Stimulated activated memory B cell treated with anti-CD40 and anti-IgM and Interleukin-4, amounts not matched to agents 10 μg/mL and 1 μg/mL and 100 μg/mL, for 72 hours (primary cell): Measurements from ENCODE around the gene ADM2.

Experiments
- ATAC-seq: fragments of 150-1000 bp; cut with Tn5 transposase; 2 replicates; pipeline ENCODE4 v1.10.0; 2021
- H3K27ac Mint-ChIP-seq: one replicate; pipeline ENCODE4 v1.8.0; 2022; ENCODE audit warnings: mild to moderate bottlenecking, mixed read lengths
- H3K27me3 Mint-ChIP-seq: one replicate; pipeline ENCODE4 v1.8.0; 2022; ENCODE audit warnings: mixed read lengths
- H3K36me3 Mint-ChIP-seq: one replicate; pipeline ENCODE4 v1.8.0; 2022; ENCODE audit warnings: mixed read lengths
- H3K4me1 Mint-ChIP-seq: one replicate; pipeline ENCODE4 v1.8.0; 2022; ENCODE audit warnings: mixed read lengths
- H3K4me3 Mint-ChIP-seq: one replicate; pipeline ENCODE4 v1.8.0; 2022; ENCODE audit warnings: mild to moderate bottlenecking, moderate library complexity, mixed read lengths
- H3K9me3 Mint-ChIP-seq: one replicate; pipeline ENCODE4 v1.8.0; 2022; ENCODE audit warnings: mixed read lengths

Gene ADM2

GRCh38 chr22:50502628-50503474 lies 21.5 kb downstream of the ADM2 start:
- Mint-ChIP-seq H3K4me3 (no peak overlapping the region), H3K4me1 (peaks cover 28% of the 10 kb centered on the region), H3K9me3 (no peaks in the 10 kb centered on the region), H3K27ac (no peak overlapping the region), H3K36me3 (peaks cover 8% of the 10 kb centered on the region), H3K27me3 (no peaks in the 10 kb centered on the region)
- ATAC-seq: no peak

GRCh38 chr22:50503475-50504145 lies 22.3 kb downstream of the ADM2 start:
- Mint-ChIP-seq H3K9me3 (no peaks in the 10 kb centered on the region), H3K36me3 (peaks cover 8% of the 10 kb centered on the region)

GRCh38 chr22:50504369-50505211 lies 23.2 kb downstream of the ADM2 start:
- Mint-ChIP-seq H3K4me3 (no peak overlapping the region), H3K27me3 (no peaks in the 10 kb centered on the region), H3K4me1 (peaks cover 28% of the 10 kb centered on the region), H3K36me3 (peaks cover 8% of the 10 kb centered on the region), H3K9me3 (no peaks in the 10 kb centered on the region), H3K27ac (no peak overlapping the region)
- no peak for ATAC-seq

More at GRCh38 chr22:50503475-50504145, 22.3 kb downstream of the ADM2 start:
- H3K4me1 Mint-ChIP-seq: peaks cover 22% of the 10 kb centered on the region
- no peak for ATAC-seq
- H3K27me3 Mint-ChIP-seq: no peaks in the 10 kb centered on the region
- H3K27ac Mint-ChIP-seq: no peak overlapping the region
- H3K4me3 Mint-ChIP-seq: no peak overlapping the region

- peaks cover 8% of the 10 kb centered on the region for H3K36me3 Mint-ChIP-seq
Observed at GRCh38 chr22:50505276-50505775, 24.0 kb downstream of the ADM2 start.

GRCh38 chr22:50505776-50506610 lies 24.6 kb downstream of the ADM2 start:
- Mint-ChIP-seq H3K27me3 (no peaks in the 10 kb centered on the region), H3K4me3 (peak overlapping the region; percentile 91), H3K9me3 (no peaks in the 10 kb centered on the region), H3K36me3 (peaks cover 8% of the 10 kb centered on the region), H3K27ac (no peak overlapping the region), H3K4me1 (peaks cover 30% of the 10 kb centered on the region)
- no peak for ATAC-seq

More at GRCh38 chr22:50505276-50505775, 24.0 kb downstream of the ADM2 start:
- no peaks in the 10 kb centered on the region for H3K9me3 Mint-ChIP-seq
- H3K27me3 Mint-ChIP-seq: no peaks in the 10 kb centered on the region
- H3K27ac Mint-ChIP-seq: no peak overlapping the region
- peaks cover 30% of the 10 kb centered on the region for H3K4me1 Mint-ChIP-seq
- no peak overlapping the region for H3K4me3 Mint-ChIP-seq
- no peak for ATAC-seq

- Mint-ChIP-seq H3K4me3 (peak overlapping the region; percentile 91), H3K9me3 (no peaks in the 10 kb centered on the region), H3K36me3 (peaks cover 8% of the 10 kb centered on the region), H3K27me3 (no peaks in the 10 kb centered on the region), H3K27ac (peak overlapping the region; percentile 94), H3K4me1 (peaks cover 30% of the 10 kb centered on the region)
- ATAC-seq: no peak
Observed at GRCh38 chr22:50506611-50507420, 25.5 kb downstream of the ADM2 start.

- Mint-ChIP-seq H3K27ac (peak within 1 kb of the TSS; percentile 94), H3K36me3 (peaks cover 13% of the 10 kb centered on the region), H3K9me3 (no peaks in the 10 kb centered on the region), H3K27me3 (no peaks in the 10 kb centered on the region), H3K4me3 (peak within 1 kb of the TSS; percentile 99), H3K4me1 (peaks cover 35% of the 10 kb centered on the region)
- peak; percentile 89 for ATAC-seq
Observed at GRCh38 chr22:50507421-50507990, 26.2 kb downstream of the ADM2 start, which contains the start of gene LMF2. LMF2 (minus strand) TSS chr22:50507702; CDS start chr22:50507675, 27 bp downstream.

GRCh38 chr22:50507991-50508884 lies 26.9 kb downstream of the ADM2 start, which contains the start of gene NCAPH2:
NCAPH2 (plus strand) TSS chr22:50508224; CDS start chr22:50508338, 114 bp downstream.
- no peaks in the 10 kb centered on the region for H3K27me3 Mint-ChIP-seq
- peaks cover 15% of the 10 kb centered on the region for H3K36me3 Mint-ChIP-seq
- peak within 1 kb of the TSS; percentile 99 for H3K4me3 Mint-ChIP-seq
- peaks cover 36% of the 10 kb centered on the region for H3K4me1 Mint-ChIP-seq
- ATAC-seq: peak; percentile 81
- H3K27ac Mint-ChIP-seq: peak within 1 kb of the TSS; percentile 94
- no peaks in the 10 kb centered on the region for H3K9me3 Mint-ChIP-seq

GRCh38 chr22:50508897-50509296 lies 27.6 kb downstream of the ADM2 start:
- Mint-ChIP-seq H3K27me3 (no peaks in the 10 kb centered on the region), H3K4me3 (peak overlapping the region; percentile 99), H3K36me3 (peaks cover 15% of the 10 kb centered on the region), H3K27ac (peak overlapping the region; percentile 94), H3K9me3 (no peaks in the 10 kb centered on the region), H3K4me1 (peaks cover 36% of the 10 kb centered on the region)
- no peak for ATAC-seq

- no peak for ATAC-seq
- H3K4me3 Mint-ChIP-seq: no peak overlapping the region
- no peaks in the 10 kb centered on the region for H3K9me3 Mint-ChIP-seq
- H3K36me3 Mint-ChIP-seq: peaks cover 32% of the 10 kb centered on the region
- H3K27me3 Mint-ChIP-seq: no peaks in the 10 kb centered on the region
- peaks cover 37% of the 10 kb centered on the region for H3K4me1 Mint-ChIP-seq
- no peak overlapping the region for H3K27ac Mint-ChIP-seq
Observed at GRCh38 chr22:50513175-50513574, 31.8 kb downstream of the ADM2 start.

GRCh38 chr22:50516068-50516467 lies 34.7 kb downstream of the ADM2 start:
- H3K9me3 Mint-ChIP-seq: no peaks in the 10 kb centered on the region
- no peak for ATAC-seq
- H3K4me1 Mint-ChIP-seq: peaks cover 23% of the 10 kb centered on the region
- H3K4me3 Mint-ChIP-seq: no peak overlapping the region
- no peak overlapping the region for H3K27ac Mint-ChIP-seq
- H3K27me3 Mint-ChIP-seq: no peaks in the 10 kb centered on the region
- peaks cover 51% of the 10 kb centered on the region for H3K36me3 Mint-ChIP-seq

- Mint-ChIP-seq H3K9me3 (no peaks in the 10 kb centered on the region), H3K36me3 (peaks cover 56% of the 10 kb centered on the region)
Observed at GRCh38 chr22:50516891-50517290, 35.5 kb downstream of the ADM2 start.

More at GRCh38 chr22:50516891-50517290, 35.5 kb downstream of the ADM2 start:
- H3K4me1 Mint-ChIP-seq: peaks cover 23% of the 10 kb centered on the region
- H3K27ac Mint-ChIP-seq: no peak overlapping the region
- no peaks in the 10 kb centered on the region for H3K27me3 Mint-ChIP-seq
- H3K4me3 Mint-ChIP-seq: no peak overlapping the region
- no peak for ATAC-seq
